K562 (cell line): ENCODE data around the gene FGF22. TPM values are rescaled to one million over a fixed set of nuclear protein-coding genes. Genes with fewer than 3 reads are reported as not detected.

Source experiments
- ATAC-seq: fragments of 200-7000 bp; cut with Tn5 transposase; 3 replicates; pipeline ENCODE4 v1.9.1; 2020; ENCODE audit warnings: moderate library complexity
- BruUV-seq: library from RNA; stranded (reverse); fragments of 400-500 nt; replicated peaks from 2 replicates; lab custom pipeline; 2021; lab: Mats Ljungman, UMichigan
- CTCF ChIA-PET: fragments of 300-600 bp; formaldehyde crosslinking; extraction: SDS; loops from one replicate; lab custom pipeline; 2021; ENCODE audit warnings: low intra/inter-chr PET ratio; lab: Yijun Ruan, JAX
- POLR2A ChIA-PET: fragments of 300-600, 350-650 bp; sonication (Branson Sonifier 250); formaldehyde crosslinking; extraction: SDS; loops from one replicate; lab custom pipeline; 2021; ENCODE audit warnings: antibody characterized with exemption, inconsistent platforms; lab: Yijun Ruan, JAX
- DNase-seq, 4 experiments: peaks; one replicate each; pipeline versions ENCODE4 v3.0.0 to v3.0.0-alpha.2; 2011 to 2018; ENCODE audit warnings: low spot score in 3 of 4, mixed read lengths in 3 of 4; ENCODE audit errors: extremely low read depth in 1 of 4
- FAIRE-seq: peaks from 2 replicates; lab custom pipeline; 2011; peaks lifted over from hg19 to GRCh38; lab: Jason Lieb, UNC
- H2AFZ ChIP-seq: 2 replicates; pipeline ENCODE4 v1.6.0; 2011; ENCODE audit warnings: low read depth, low read length, control low read depth, inconsistent platforms
- H3K27ac ChIP-seq: fragments of 200-600 bp; 3 replicates; pipeline ENCODE4 v1.8.0; 2011; ENCODE audit warnings: low read depth, mild to moderate bottlenecking, control low read depth, inconsistent platforms, low read length, moderate library complexity, mixed read lengths; ENCODE audit errors: extremely low read depth
- H3K27me3 ChIP-seq, 2 experiments: fragments of 300-600 bp in 1 of 2; 2 replicates in 1 of 2; 3 replicates in 1 of 2; pipeline versions ENCODE4 v1.6.0 to v1.8.0; 2011; ENCODE audit warnings: inconsistent platforms in 2 of 2, low read length in 2 of 2, mild to moderate bottlenecking in 1 of 2, mixed read lengths in 1 of 2, moderate library complexity in 1 of 2; ENCODE audit not compliant: control insufficient read depth in 2 of 2, insufficient read depth in 2 of 2
- H3K36me3 ChIP-seq: fragments of 300-600 bp; 3 replicates; pipeline ENCODE4 v1.8.0; 2011; ENCODE audit warnings: mild to moderate bottlenecking, low read length, inconsistent platforms; ENCODE audit not compliant: control insufficient read depth, insufficient read depth
- H3K4me1 ChIP-seq, 2 experiments: fragments of 200-600 bp in 1 of 2; replicated peaks in 1 of 2; 2 replicates in 1 of 2; 3 replicates in 1 of 2; pipeline versions ENCODE4 v1.5.1 to v1.8.0; 2011; ENCODE audit warnings: inconsistent platforms in 2 of 2, low read length in 2 of 2, mild to moderate bottlenecking in 1 of 2, mixed read lengths in 1 of 2, moderate library complexity in 1 of 2; ENCODE audit not compliant: control insufficient read depth in 2 of 2, insufficient read depth in 2 of 2
- H3K4me2 ChIP-seq: 2 replicates; pipeline ENCODE4 v1.6.1; 2011; ENCODE audit warnings: low read length, control low read depth, inconsistent platforms, mixed read lengths; ENCODE audit not compliant: insufficient read depth
- H3K4me3 ChIP-seq: fragments of 200-600 bp; sonication (generic), shearing (Covaris generic); 2 replicates; pipeline ENCODE4 v1.5.1; 2016; ENCODE audit warnings: control low read depth, inconsistent platforms
- H3K79me2 ChIP-seq: fragments of 200-600 bp; 3 replicates; pipeline ENCODE4 v1.8.0; 2011; ENCODE audit warnings: low read length, inconsistent platforms; ENCODE audit not compliant: control insufficient read depth, insufficient read depth
- H3K9ac ChIP-seq, 2 experiments: 2 replicates each; pipeline versions ENCODE4 v1.6.0 to v1.6.1; 2011; ENCODE audit warnings: low read depth in 2 of 2, low read length in 2 of 2, control low read depth in 1 of 2, inconsistent platforms in 1 of 2, mild to moderate bottlenecking in 1 of 2, mixed read lengths in 1 of 2; ENCODE audit not compliant: insufficient read depth in 1 of 2
- H3K9me1 ChIP-seq: one replicate; pipeline ENCODE4 v1.6.0; 2011; ENCODE audit warnings: inconsistent platforms, mild to moderate bottlenecking, low read length, moderate library complexity; ENCODE audit not compliant: control insufficient read depth, insufficient read depth
- H3K9me3 ChIP-seq: replicated peaks from 2 replicates; pipeline ENCODE4 v1.5.1; 2011; ENCODE audit warnings: low read depth, low read length, inconsistent platforms; ENCODE audit not compliant: control insufficient read depth, insufficient read depth
- H4K20me1 ChIP-seq: replicated peaks from 2 replicates; pipeline ENCODE4 v1.6.1; 2011; ENCODE audit warnings: low read length, inconsistent platforms, mixed read lengths; ENCODE audit not compliant: control insufficient read depth, insufficient read depth
- ADNP ChIP-seq: fragments of 200-800 bp; sonication (Bioruptor generic); IDR thresholded peaks from 2 replicates; pipeline ENCODE4 v1.6.1; 2016; ENCODE audit warnings: missing genetic modification characterization, missing compliant biosample characterization
- CBX2 ChIP-seq: fragments of 200-600 bp; sonication (generic); IDR thresholded peaks from one replicate; pipeline ENCODE4 v1.6.1; 2012; ENCODE audit warnings: mild to moderate bottlenecking, low read length, inconsistent platforms; ENCODE audit not compliant: insufficient read depth, poor library complexity, severe bottlenecking
- FUS ChIP-seq: fragments of 200-400 bp; formaldehyde crosslinking; optimal IDR thresholded peaks from 2 replicates; pipeline ENCODE3; 2017; ENCODE audit warnings: low read depth, low read length
- MAX ChIP-seq: sonication (generic); formaldehyde crosslinking; IDR thresholded peaks from 2 replicates; pipeline ENCODE4 v1.9.0; 2022; ENCODE audit warnings: mild to moderate bottlenecking, missing genetic modification reagents
- MED1 ChIP-seq: sonication (generic); formaldehyde crosslinking; IDR thresholded peaks from 2 replicates; pipeline ENCODE4 v1.8.1; 2023; ENCODE audit warnings: missing genetic modification reagents, borderline replicate concordance
- NCOA2 ChIP-seq, 2 experiments: fragments of 450-650 bp; IDR thresholded peaks; 2 replicates each; pipeline ENCODE4 v1.6.1; 2018; ENCODE audit warnings: mild to moderate bottlenecking in 2 of 2, moderate library complexity in 1 of 2; ENCODE audit not compliant: partially characterized antibody in 2 of 2
- PCBP1 ChIP-seq: fragments of 200-400 bp; formaldehyde crosslinking; IDR thresholded peaks from 2 replicates; pipeline ENCODE4 v1.6.1; 2018; ENCODE audit warnings: mild to moderate bottlenecking, low read depth, low read length; ENCODE audit not compliant: poor library complexity, severe bottlenecking
- PREB ChIP-seq: sonication (generic); formaldehyde crosslinking; IDR thresholded peaks from 2 replicates; pipeline ENCODE4 v1.8.1; 2023; ENCODE audit warnings: mild to moderate bottlenecking, missing genetic modification reagents
- RAD21 ChIP-seq, 2 experiments: fragments of 250-450 bp in 1 of 2; fragments of 450-650 bp in 1 of 2; sonication (Bioruptor Pico) in 1 of 2; formaldehyde crosslinking in 1 of 2; IDR thresholded peaks in 1 of 2; conservative IDR thresholded peaks in 1 of 2; 2 replicates each; pipeline versions ENCODE4 v1.4.0 to v1.8.0; 2020 to 2022; ENCODE audit warnings: mild to moderate bottlenecking in 2 of 2, moderate library complexity in 1 of 2
- RBM17 ChIP-seq: fragments of 200-400 bp; formaldehyde crosslinking; IDR thresholded peaks from 2 replicates; pipeline ENCODE4 v1.6.1; 2017; ENCODE audit warnings: low read depth, mild to moderate bottlenecking, low read length, borderline replicate concordance
- SETDB1 ChIP-seq: IDR thresholded peaks from one replicate; pipeline ENCODE4 v1.6.1; 2012; ENCODE audit warnings: low read length, control low read depth, inconsistent platforms
- SMAD2 ChIP-seq: fragments of 150-350 bp; IDR thresholded peaks from 2 replicates; pipeline ENCODE4 v1.6.1; 2014; ENCODE audit warnings: low read depth, mild to moderate bottlenecking, low read length
- TCF3 ChIP-seq: sonication (generic); formaldehyde crosslinking; IDR thresholded peaks from 2 replicates; pipeline ENCODE4 v1.4.0; 2020; ENCODE audit warnings: mild to moderate bottlenecking, missing genetic modification reagents
- TRIM25 ChIP-seq: fragments of 450-650 bp; IDR thresholded peaks from 2 replicates; pipeline ENCODE4 v1.7.0; 2016; ENCODE audit warnings: borderline replicate concordance
- ZBTB2 ChIP-seq: fragments of 450-650 bp; IDR thresholded peaks from 2 replicates; pipeline ENCODE4 v1.6.1; 2016; ENCODE audit warnings: antibody characterized with exemption
- ZNF282 ChIP-seq: sonication (generic); formaldehyde crosslinking; IDR thresholded peaks from 2 replicates; pipeline ENCODE4 v1.8.1; 2023; ENCODE audit warnings: missing genetic modification reagents
- ZNF436 ChIP-seq: fragments of 250-450, 450-650 bp; sonication (Bioruptor Pico); formaldehyde crosslinking; IDR thresholded peaks from 2 replicates; pipeline ENCODE4 v1.7.0; 2020; ENCODE audit warnings: mild to moderate bottlenecking
- ZSCAN32 ChIP-seq: fragments of 450-650 bp; formaldehyde crosslinking; IDR thresholded peaks from 2 replicates; pipeline ENCODE4 v1.4.0; 2020; ENCODE audit warnings: mild to moderate bottlenecking, moderate library complexity
- WGBS: fragments of 100-300 bp; shearing (Covaris generic); methylation state at CpG from one replicate; pipeline ENCODE4 v1.1.6; 2016; ENCODE audit warnings: low coverage, mixed read lengths; ENCODE audit not compliant: insufficient coverage; ENCODE audit errors: missing lambda C conversion rate; 5-methylcytosine and 5-hydroxymethylcytosine counted together
- in situ Hi-C: fragments of 300-500 bp; cut with MboI; formaldehyde crosslinking; loops from 4 replicates; pipeline ENCODE4 v1.15.0; 2018; ENCODE audit warnings: inconsistent platforms, mixed read lengths
- intact Hi-C: fragments of 100-400 bp; cut with micrococcal nuclease; formaldehyde crosslinking; loops from 2 replicates; pipeline ENCODE4 v1.14.2; 2022
- polyA plus RNA-seq, 8 experiments: library from polyadenylated mRNA; depleted of rRNA in 4 of 8; stranded (reverse) in 5 of 8; unstranded in 3 of 8; fragments of >200 nt; fragmentation: Nextera tagmentation in 2 of 8; fragmentation: Illumina TruSeq in 1 of 8; extraction: Ambion mirVana in 2 of 8; extraction: Trizol in 1 of 8; gene quantifications; 2 replicates each; pipeline versions ENCODE4 v1.2.1 to v1.2.3, GENCODE V29; 2011 to 2014; ENCODE audit warnings: inconsistent platforms in 1 of 8, missing spikeins in 1 of 8
- total RNA-seq, 7 experiments: library from RNA; depleted of rRNA in 6 of 7; stranded (reverse); fragments of >200 nt in 6 of 7; fragmentation: Illumina TruSeq in 2 of 7; extraction: Trizol in 2 of 7; gene quantifications; 2 replicates each; pipeline versions ENCODE4 v1.2.1 to v1.2.3, GENCODE V29; 2011 to 2021; ENCODE audit warnings: low replicate concordance in 1 of 7

Gene FGF22
- total and polyA plus RNA-seq, 9 of the 15 experiments (the other 6 are each of a cell fraction or from before 2014, with no cell fraction given), result 0.14 to 2.2 (median 0.86) TPM; not detected in 4

- Histone ChIP-seq H3K79me2 (no peaks in the 10 kb centered on the region), H3K4me3 (no peak overlapping the region), H2AFZ (no peak overlapping the region), H3K27me3 (no peaks in the 10 kb centered on the region), H3K4me1 (peaks cover 0 to 40% of the 10 kb centered on the region in 2 experiments; a peak in 2 of 5 replicates), H4K20me1 (no peaks in the 10 kb centered on the region), H3K9ac (no peak overlapping the region), H3K27ac (no peak overlapping the region), H3K36me3 (no peaks in the 10 kb centered on the region), H3K4me2 (no peak overlapping the region), H3K9me3 (no peaks in the 10 kb centered on the region), H3K9me1 (no peaks in the 10 kb centered on the region)
- TF ChIP-seq RBM17, result no peak
- TF ChIP-seq ZSCAN32 (CRISPR knock-in tag), result no peak
- no peak for TF ChIP-seq NCOA2 (IDR thresholded peaks at IDR 0.05; ENCODE audit: partially characterized antibody in 2 of 2)
- TF ChIP-seq SETDB1, result no peak
- TF ChIP-seq ZNF436, result no peak
- TF ChIP-seq PREB (CRISPR knock-in tag), result no peak
- TF ChIP-seq ZNF282, result no peak
- no peak for TF ChIP-seq MED1 (CRISPR knock-in tag)
- TF ChIP-seq RAD21 (CRISPR knock-in tag; conservative IDR thresholded peaks at IDR 0.05 in 1 of 2, IDR thresholded peaks at IDR 0.05 in 1 of 2), result no peak
- no peak for TF ChIP-seq MAX (CRISPR knock-in tag)
- TF ChIP-seq TCF3 (CRISPR knock-in tag), result no peak
- no peak for TF ChIP-seq TRIM25
- TF ChIP-seq FUS, result no peak
- no peak for TF ChIP-seq SMAD2
- TF ChIP-seq CBX2, result no peak
- no peak for TF ChIP-seq ZBTB2
- TF ChIP-seq PCBP1, result no peak
- TF ChIP-seq ADNP, result no peak
- CTCF ChIA-PET, result no interaction called here
- POLR2A ChIA-PET, result interaction anchor here (1.1 kb wide), 1 partner anchor 13 kb away, joined by 5 read pairs; no protein-coding TSS in a partner anchor
- intact Hi-C loops, result no loop called here
- FAIRE-seq (no peak), ATAC-seq (no peak), DNase-seq (no peak)
- WGBS, result 49% methylated on average over 11 of the region's 18 CpGs
- no TSS peak for BruUV-seq
- in situ Hi-C loops, result no loop called here
Observed at GRCh38 chr19:690203-690602, 50.5 kb downstream of the FGF22 start.
